ENCODE results near the gene CIT.

Gene CIT

GRCh38 chr12:119857041-119857591 is 20.0 kb downstream of the CIT start:
- DNase-seq, result no peak

GRCh38 chr12:119850330-119850729 is 26.8 kb downstream of the CIT start:
- no peak for DNase-seq

GRCh38 chr12:119843100-119843499 is 34.0 kb downstream of the CIT start:
- no peak for DNase-seq

GRCh38 chr12:119842380-119842779 is 34.7 kb downstream of the CIT start:
- DNase-seq, result no peak

- no peak for DNase-seq
These were observed 35.5 kb downstream of the CIT start for GRCh38 chr12:119841433-119842210.

GRCh38 chr12:119840582-119840981 is 36.5 kb downstream of the CIT start:
- DNase-seq, result no peak

- no peak for DNase-seq
These were observed 37.0 kb downstream of the CIT start for GRCh38 chr12:119840168-119840567.

- no peak for DNase-seq
These were observed 38.1 kb downstream of the CIT start for GRCh38 chr12:119838826-119839600.

GRCh38 chr12:119836781-119837180 is 40.3 kb downstream of the CIT start:
- no peak for DNase-seq

GRCh38 chr12:119835068-119835467 is 42.1 kb downstream of the CIT start:
- no peak for DNase-seq

- DNase-seq, result no peak
These were observed 47.7 kb downstream of the CIT start for GRCh38 chr12:119829439-119829838.

GRCh38 chr12:119828300-119828699 is 48.8 kb downstream of the CIT start:
- no peak for DNase-seq

GRCh38 chr12:119827760-119828159 is 49.4 kb downstream of the CIT start:
- no peak for DNase-seq

- DNase-seq, result no peak
These were observed 50.3 kb downstream of the CIT start for GRCh38 chr12:119826661-119827445.

- no peak for DNase-seq
These were observed 51.9 kb downstream of the CIT start for GRCh38 chr12:119825262-119825661.

GRCh38 chr12:119822046-119822445 is 55.1 kb downstream of the CIT start:
- no peak for DNase-seq

GRCh38 chr12:119819322-119819721 is 57.8 kb downstream of the CIT start:
- no peak for DNase-seq

- DNase-seq, result no peak
These were observed 59.4 kb downstream of the CIT start for GRCh38 chr12:119817546-119818343.

- no peak for DNase-seq
These were observed 68.1 kb downstream of the CIT start for GRCh38 chr12:119809023-119809422.

GRCh38 chr12:119808441-119808840 is 68.7 kb downstream of the CIT start:
- no peak for DNase-seq

- no peak for DNase-seq
These were observed 69.7 kb downstream of the CIT start for GRCh38 chr12:119807380-119807779.

- peak in 1 of 2 experiments; percentile 23 for DNase-seq
These were observed 73.0 kb downstream of the CIT start for GRCh38 chr12:119804011-119804641.
